Right lobe of liver (tissue), 6 donors: ENCODE data around the gene GNB1L. TPM values are rescaled to one million over a fixed set of nuclear protein-coding genes. Genes with fewer than 3 reads are reported as not detected.

Experiments
- ATAC-seq, 4 donors: fragments of 200-7000 bp; cut with Tn5 transposase; one replicate each; pipeline ENCODE4 v1.9.1; 2020; ENCODE audit warnings: mild to moderate bottlenecking in 4 of 4, moderate library complexity in 4 of 4
- DNase-seq, 3 donors: peaks; one replicate each; pipeline ENCODE4 v3.0.0-alpha.2; 2020
- H3K27ac ChIP-seq, 3 donors: fragments of 200-600 bp; one replicate each; pipeline ENCODE4 v1.8.0; 2022
- H3K27me3 ChIP-seq, 2 donors: fragments of 200-600 bp; one replicate each; pipeline ENCODE4 v1.8.0; 2022
- H3K36me3 ChIP-seq, 4 donors: fragments of 200-600 bp; sonication (generic) in 1 of 4; one replicate each; pipeline versions ENCODE4 v1.5.1 to v1.8.0; 2017 to 2022; ENCODE audit warnings: control low read depth in 1 of 4
- H3K4me1 ChIP-seq, 4 donors: fragments of 200-600 bp; sonication (generic) in 1 of 4; one replicate each; pipeline versions ENCODE4 v1.5.1 to v1.8.0; 2017 to 2022; ENCODE audit warnings: control low read depth in 1 of 4
- H3K4me3 ChIP-seq, 3 donors: fragments of 200-600 bp; one replicate each; pipeline ENCODE4 v1.8.0; 2022
- H3K9me3 ChIP-seq, 4 donors: fragments of 200-600 bp; sonication (generic) in 1 of 4; one replicate each; pipeline versions ENCODE4 v1.5.1 to v1.8.0; 2017 to 2022; ENCODE audit warnings: control low read depth in 1 of 4
- POLR2A ChIP-seq: fragments of 450-650 bp; IDR thresholded peaks from one replicate; pipeline ENCODE4 v1.6.1; 2017; ENCODE audit warnings: antibody characterized with exemption, mild to moderate bottlenecking
- WGBS: methylation state at CpG from one replicate; pipeline ENCODE4 v1.1.6; 2018; ENCODE audit warnings: low coverage, low lambda C conversion rate; ENCODE audit not compliant: insufficient coverage; ENCODE audit errors: missing lambda C conversion rate; 5-methylcytosine and 5-hydroxymethylcytosine counted together
- intact Hi-C, 2 donors: fragments of 100-400 bp; cut with DNase I; formaldehyde crosslinking; loops; one replicate each; pipeline versions ENCODE4 v1.11.2 to v1.14.1; 2022
- total RNA-seq, 6 experiments: library from RNA; depleted of rRNA in 2 of 6; stranded (reverse); fragments of >200 nt in 2 of 6; fragmentation: NEBNext Ultra II Directional in 3 of 6; extraction: Animal tissue kit (Norgen Biotek cat#: 25700) in 3 of 6; gene quantifications; one replicate each; pipeline versions ENCODE4 v1.1.0 to v1.2.4, GENCODE V29; 2016 to 2023
- TF ChIP-seq, protein P1 (sequence below), 4 donors: fragments of 200-600 bp in 3 of 4; fragments of 450-650 bp in 1 of 4; IDR thresholded peaks; one replicate each; pipeline versions ENCODE4 v1.5.1 to v1.8.0; 2016 to 2022; ENCODE audit warnings: antibody characterized with exemption in 4 of 4, mild to moderate bottlenecking in 2 of 4
- donor health status: DM: no; HTN: yes; CAD: no.
- donor health status: DM: no; HTN: no; CAD: no.
- donor health status: DM: no; HTN: no; CAD: no.
- donor health status: DM: no; HTN: yes; CAD: no.
- donor health status: DM: no; HTN: yes; CAD: no.

GNB1L gene
- total RNA-seq, 6 experiments from 2014 or later: 1.4 to 3.2 (median 2.7) TPM

DNA sequence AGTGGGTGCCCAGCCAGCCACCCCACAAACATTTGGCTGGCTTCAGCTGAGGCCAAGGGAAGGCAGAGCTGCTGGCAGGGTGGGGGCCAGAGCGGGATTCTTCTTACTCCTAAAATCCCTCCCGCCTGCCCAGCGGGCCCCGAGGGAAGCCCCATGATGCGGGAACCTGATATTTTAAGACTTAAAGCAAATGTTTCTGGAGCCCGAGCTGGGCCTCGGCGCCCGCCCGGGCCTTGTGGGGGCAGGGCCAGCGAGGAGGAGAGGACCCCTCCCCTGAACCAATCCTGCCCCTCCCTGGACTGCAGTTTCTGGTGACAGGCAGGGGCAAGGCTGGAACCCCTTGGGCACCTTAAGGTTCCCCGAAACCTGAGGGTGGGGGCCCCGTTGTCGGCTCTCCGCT lies 114.1 kb downstream of the GNB1L start:
- DNase-seq (no peak), ATAC-seq (no peak)
- no peak for TF ChIP-seq POLR2A
- TF ChIP-seq, protein P1, sequence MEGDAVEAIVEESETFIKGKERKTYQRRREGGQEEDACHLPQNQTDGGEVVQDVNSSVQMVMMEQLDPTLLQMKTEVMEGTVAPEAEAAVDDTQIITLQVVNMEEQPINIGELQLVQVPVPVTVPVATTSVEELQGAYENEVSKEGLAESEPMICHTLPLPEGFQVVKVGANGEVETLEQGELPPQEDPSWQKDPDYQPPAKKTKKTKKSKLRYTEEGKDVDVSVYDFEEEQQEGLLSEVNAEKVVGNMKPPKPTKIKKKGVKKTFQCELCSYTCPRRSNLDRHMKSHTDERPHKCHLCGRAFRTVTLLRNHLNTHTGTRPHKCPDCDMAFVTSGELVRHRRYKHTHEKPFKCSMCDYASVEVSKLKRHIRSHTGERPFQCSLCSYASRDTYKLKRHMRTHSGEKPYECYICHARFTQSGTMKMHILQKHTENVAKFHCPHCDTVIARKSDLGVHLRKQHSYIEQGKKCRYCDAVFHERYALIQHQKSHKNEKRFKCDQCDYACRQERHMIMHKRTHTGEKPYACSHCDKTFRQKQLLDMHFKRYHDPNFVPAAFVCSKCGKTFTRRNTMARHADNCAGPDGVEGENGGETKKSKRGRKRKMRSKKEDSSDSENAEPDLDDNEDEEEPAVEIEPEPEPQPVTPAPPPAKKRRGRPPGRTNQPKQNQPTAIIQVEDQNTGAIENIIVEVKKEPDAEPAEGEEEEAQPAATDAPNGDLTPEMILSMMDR (IDR thresholded peaks at IDR 0.05): no peak
- Histone ChIP-seq H3K9me3 (no peaks in the 10 kb centered on the region), H3K4me3 (no peak overlapping the region), H3K36me3 (no peaks in the 10 kb centered on the region), H3K4me1 (no peaks in the 10 kb centered on the region), H3K27ac (no peak overlapping the region), H3K27me3 (no peaks in the 10 kb centered on the region)
- intact Hi-C loops: no loop called here
- no CpG with 5 or more reads among the region's 15 CpGs for WGBS

- intact Hi-C loops: no loop called here
- ATAC-seq (no peak), DNase-seq (no peak)
- no peaks in the 10 kb centered on the region for H3K9me3 ChIP-seq
- no peak overlapping the region for H3K4me3 ChIP-seq
- no peaks in the 10 kb centered on the region for H3K27me3 ChIP-seq
- no peaks in the 10 kb centered on the region for H3K36me3 ChIP-seq
- H3K27ac ChIP-seq: no peak overlapping the region
- 92% methylated on average over 2 of the region's 7 CpGs for WGBS
- H3K4me1 ChIP-seq: no peaks in the 10 kb centered on the region
- TF ChIP-seq, protein P1 (IDR thresholded peaks at IDR 0.05): no peak
- TF ChIP-seq POLR2A: no peak
These were observed 114.7 kb downstream of the GNB1L start for GRCh38 chr22:19739911-19740449.

- Histone ChIP-seq H3K36me3 (no peaks in the 10 kb centered on the region), H3K27me3 (no peaks in the 10 kb centered on the region), H3K4me3 (no peak overlapping the region), H3K9me3 (no peaks in the 10 kb centered on the region), H3K27ac (no peak overlapping the region), H3K4me1 (no peaks in the 10 kb centered on the region)
- TF ChIP-seq, protein P1 (IDR thresholded peaks at IDR 0.05): no peak
- no peak for TF ChIP-seq POLR2A
- ATAC-seq (no peak), DNase-seq (no peak)
- WGBS: 94% methylated on average over 5 of the region's 16 CpGs
- intact Hi-C loops: no loop called here
These were observed 115.2 kb downstream of the GNB1L start for GRCh38 chr22:19739448-19739895.

DNA sequence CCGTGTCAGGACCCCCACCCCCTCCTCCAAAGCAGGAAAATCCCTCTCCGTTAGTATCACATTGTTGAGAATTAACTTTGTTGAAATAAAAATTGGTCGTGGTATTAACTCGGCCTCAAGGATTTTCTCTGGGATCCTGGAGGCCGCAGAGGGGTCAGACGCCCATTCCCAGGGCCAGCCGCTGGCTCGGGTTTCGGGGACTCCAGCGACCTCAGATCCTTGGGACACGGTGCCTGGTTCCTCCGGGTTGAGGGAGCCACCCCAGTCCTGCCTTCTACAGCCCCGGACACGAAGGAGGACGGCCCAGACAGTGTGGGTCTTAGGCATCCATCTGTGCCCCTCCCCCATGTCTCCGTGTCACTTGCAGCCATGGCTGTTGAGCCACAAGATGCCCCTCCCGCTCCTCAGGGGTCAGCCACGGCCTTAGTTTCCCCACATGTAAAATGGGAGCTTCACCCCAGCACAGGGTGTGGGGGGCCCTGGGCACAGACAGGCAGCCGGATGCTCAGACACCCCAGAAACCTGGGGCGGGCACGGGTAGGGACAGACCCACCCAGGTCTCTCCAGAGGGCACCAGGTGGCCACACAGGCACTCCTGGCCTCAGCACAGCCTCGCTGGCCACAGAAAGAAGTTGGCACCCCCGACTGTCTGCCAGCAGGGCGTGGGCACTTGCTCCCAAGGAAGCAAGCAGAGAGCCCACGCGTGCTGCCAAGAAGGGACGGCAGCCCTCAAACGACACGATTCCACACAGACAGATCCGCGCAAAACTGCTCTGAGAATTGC lies 115.8 kb downstream of the GNB1L start:
- ATAC-seq: no peak
- no peaks in the 10 kb centered on the region for H3K4me1 ChIP-seq
- no peaks in the 10 kb centered on the region for H3K27me3 ChIP-seq
- no peak overlapping the region for H3K27ac ChIP-seq
- 48% methylated on average over 13 of the region's 31 CpGs for WGBS
- TF ChIP-seq POLR2A: no peak
- TF ChIP-seq, protein P1 (IDR thresholded peaks at IDR 0.05): no peak
- no peaks in the 10 kb centered on the region for H3K9me3 ChIP-seq
- H3K36me3 ChIP-seq: no peaks in the 10 kb centered on the region
- no peak overlapping the region for H3K4me3 ChIP-seq
- DNase-seq: no peak
- intact Hi-C loops: no loop called here
